ENCODE measurements around the gene LRP8.

DNA sequence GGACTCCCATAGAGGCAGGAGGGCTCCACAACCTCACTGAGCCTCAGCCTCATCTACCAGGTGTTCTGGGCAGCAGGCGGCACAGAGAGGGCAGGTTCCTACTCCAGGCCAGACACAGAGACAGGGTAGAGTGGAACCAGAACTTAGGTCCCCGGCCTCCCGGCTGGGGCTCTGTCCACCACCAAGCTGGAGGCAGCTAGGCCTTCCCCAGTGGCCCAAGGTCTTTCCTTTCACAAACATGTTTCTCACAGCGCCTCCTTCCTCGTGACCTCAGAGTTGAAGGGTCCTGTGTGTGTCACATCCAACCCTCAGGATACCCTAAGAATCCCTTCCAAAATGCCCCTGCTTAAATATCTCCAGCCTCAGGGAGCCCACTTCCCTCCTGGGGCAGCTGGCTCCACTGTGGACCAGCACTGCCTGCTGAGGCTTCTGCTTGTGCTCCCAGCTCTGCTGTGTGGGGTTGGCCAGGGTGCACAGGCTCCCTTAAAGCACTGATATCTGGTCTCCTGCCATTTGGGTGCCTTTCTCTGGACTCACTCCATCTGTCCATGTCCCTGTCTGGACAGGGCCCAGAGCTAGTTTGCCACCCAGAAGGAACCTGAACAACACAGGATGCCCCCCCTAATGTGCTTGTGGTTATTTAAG lies 56.3 kb downstream of the LRP8 start:
- TF ChIP-seq EZH2phosphoT487 (IDR thresholded peaks at IDR 0.05), result no peak
- TF ChIP-seq CTCF (IDR thresholded peaks at IDR 0.05), result no peak
- TF ChIP-seq EZH2 (IDR thresholded peaks at IDR 0.05), result no peak
